Activated naive CD4-positive, alpha-beta T cell treated with anti-CD3 and anti-CD28 coated beads, Interleukin-2, amount 10 ng/mL, durations not matched to agents 7 days and 5 days (primary cell): ENCODE measurements around the gene KLHDC8B.

Experiments
- CTCF ChIA-PET: fragments of 350-600 bp; sonication (Branson Sonifier 250); formaldehyde crosslinking; loops from one replicate; lab custom pipeline; 2021; ENCODE audit warnings: antibody characterized with exemption; lab: Charles Lee
- DNase-seq: peaks from one replicate; pipeline ENCODE4 v3.0.0-alpha.2; 2020
- H3K27ac Mint-ChIP-seq: one replicate; pipeline ENCODE4 v1.8.0; 2021; ENCODE audit warnings: mild to moderate bottlenecking, moderate library complexity, mixed read lengths
- H3K27me3 Mint-ChIP-seq: one replicate; pipeline ENCODE4 v1.8.0; 2021; ENCODE audit warnings: mild to moderate bottlenecking, mixed read lengths
- H3K36me3 Mint-ChIP-seq: one replicate; pipeline ENCODE4 v1.8.0; 2021; ENCODE audit warnings: mixed read lengths
- H3K4me1 Mint-ChIP-seq: one replicate; pipeline ENCODE4 v1.8.0; 2021; ENCODE audit warnings: mixed read lengths
- H3K4me3 Mint-ChIP-seq: one replicate; pipeline ENCODE4 v1.8.0; 2021; ENCODE audit warnings: mild to moderate bottlenecking, moderate library complexity, mixed read lengths
- H3K9me3 Mint-ChIP-seq: one replicate; pipeline ENCODE4 v1.8.0; 2021; ENCODE audit warnings: mixed read lengths

Gene KLHDC8B

GRCh38 chr3:49164983-49165720 lies 6.2 kb upstream of the KLHDC8B start:
- Mint-ChIP-seq H3K4me3 (peak overlapping the region; percentile 90), H3K9me3 (no peaks in the 10 kb centered on the region), H3K4me1 (peaks cover 49% of the 10 kb centered on the region), H3K36me3 (peaks cover 23% of the 10 kb centered on the region), H3K27ac (peak overlapping the region; percentile 84), H3K27me3 (peaks cover 11% of the 10 kb centered on the region)
- CTCF ChIA-PET, result no interaction called here
- no peak for DNase-seq

- peak within 1 kb of the TSS; percentile 90 for H3K4me3 Mint-ChIP-seq
- H3K4me1 Mint-ChIP-seq, result peaks cover 53% of the 10 kb centered on the region
- no peaks in the 10 kb centered on the region for H3K9me3 Mint-ChIP-seq
- H3K27ac Mint-ChIP-seq, result peak within 1 kb of the TSS; percentile 88
- peaks cover 12% of the 10 kb centered on the region for H3K27me3 Mint-ChIP-seq
- DNase-seq, result peak; percentile 85
- CTCF ChIA-PET, result interaction anchor here (1.4 kb wide), 1 partner anchor 8 kb away, joined by 4 read pairs; no protein-coding TSS in a partner anchor
- peaks cover 23% of the 10 kb centered on the region for H3K36me3 Mint-ChIP-seq
Observed at GRCh38 chr3:49165771-49166751, 5.3 kb upstream of the KLHDC8B start, which contains the start of gene CCDC71. Gene CCDC71 (minus strand): TSS chr3:49166331. CDS start chr3:49164208, 2,123 bp downstream.

DNA sequence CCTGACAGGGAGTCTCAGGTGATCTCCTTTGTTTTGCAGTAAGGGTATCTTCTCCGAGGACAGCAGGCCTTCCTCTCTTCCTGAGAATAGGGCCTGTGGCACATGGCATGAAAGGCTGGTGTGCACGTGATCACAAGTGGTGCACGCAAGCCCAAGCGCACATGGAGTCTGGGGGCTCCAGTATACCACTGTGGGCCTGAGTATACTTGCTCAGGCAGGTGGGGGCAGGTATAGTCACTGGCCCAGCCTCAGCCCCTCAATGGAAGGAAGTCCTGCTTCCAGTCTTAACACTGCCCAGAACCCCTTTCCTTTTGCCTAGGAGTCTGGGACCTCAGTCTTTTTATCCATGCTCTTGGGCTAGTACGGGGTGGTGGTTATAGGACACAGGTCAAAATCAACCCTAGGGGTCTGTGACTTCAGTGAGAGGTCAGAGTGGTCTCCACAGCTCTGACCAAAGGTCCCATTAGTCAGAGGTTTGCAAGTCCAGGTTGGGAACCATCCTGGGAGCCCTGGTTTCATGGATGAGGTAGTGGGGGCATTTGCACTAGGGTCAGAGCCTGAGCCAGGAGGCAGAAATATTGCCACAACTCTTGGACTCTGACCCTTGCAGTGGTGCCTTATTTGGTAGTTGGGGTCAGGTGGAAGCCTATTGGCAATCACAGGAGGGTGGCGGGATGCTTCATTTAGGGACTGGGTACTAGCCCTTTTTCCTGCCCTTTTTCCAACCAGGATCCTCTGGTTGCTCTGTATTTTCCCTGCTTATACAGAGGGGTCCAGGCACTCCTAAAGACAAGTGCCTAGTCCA lies 4.4 kb upstream of the KLHDC8B start:
- DNase-seq, result no peak
- Mint-ChIP-seq H3K4me1 (peaks cover 48% of the 10 kb centered on the region), H3K27ac (peak overlapping the region; percentile 88), H3K36me3 (peaks cover 21% of the 10 kb centered on the region), H3K27me3 (peaks cover 18% of the 10 kb centered on the region), H3K9me3 (no peaks in the 10 kb centered on the region), H3K4me3 (peak overlapping the region; percentile 84)
- CTCF ChIA-PET, result interaction anchor here (1.4 kb wide), 1 partner anchor 9 kb away, joined by 4 read pairs; no protein-coding TSS in a partner anchor

DNA sequence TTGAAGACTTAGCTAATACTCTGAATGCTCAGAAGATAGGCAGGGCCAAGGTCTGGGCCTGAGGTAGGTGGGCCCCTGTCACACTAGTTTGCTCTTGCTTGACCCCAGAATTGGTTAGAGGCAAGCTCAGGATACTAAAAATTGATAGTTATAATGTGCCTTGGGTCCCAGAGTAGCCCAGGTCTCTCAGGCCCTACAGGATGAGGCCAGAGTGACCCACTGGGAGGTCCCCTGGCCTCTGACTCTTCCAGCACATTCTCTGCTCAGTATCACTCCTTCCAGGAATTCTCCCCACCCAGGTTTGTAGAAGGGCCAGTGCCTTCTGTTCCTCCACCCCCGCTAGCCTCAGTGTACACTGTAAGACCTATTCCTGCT lies 667 bp upstream of the KLHDC8B start:
- no peak overlapping the region for H3K27ac Mint-ChIP-seq
- H3K4me1 Mint-ChIP-seq, result peaks cover 18% of the 10 kb centered on the region
- H3K4me3 Mint-ChIP-seq, result peak overlapping the region; percentile 77
- no peak for DNase-seq
- peaks cover 21% of the 10 kb centered on the region for H3K27me3 Mint-ChIP-seq
- CTCF ChIA-PET, result interaction anchor here (0.7 to 2.4 kb wide), 17 partner anchors 9 to 323 kb away, joined by 3 to 14 read pairs (median 4); partner anchors contain the start of gene USP4
- peaks cover 4% of the 10 kb centered on the region for H3K36me3 Mint-ChIP-seq
- no peaks in the 10 kb centered on the region for H3K9me3 Mint-ChIP-seq

DNA sequence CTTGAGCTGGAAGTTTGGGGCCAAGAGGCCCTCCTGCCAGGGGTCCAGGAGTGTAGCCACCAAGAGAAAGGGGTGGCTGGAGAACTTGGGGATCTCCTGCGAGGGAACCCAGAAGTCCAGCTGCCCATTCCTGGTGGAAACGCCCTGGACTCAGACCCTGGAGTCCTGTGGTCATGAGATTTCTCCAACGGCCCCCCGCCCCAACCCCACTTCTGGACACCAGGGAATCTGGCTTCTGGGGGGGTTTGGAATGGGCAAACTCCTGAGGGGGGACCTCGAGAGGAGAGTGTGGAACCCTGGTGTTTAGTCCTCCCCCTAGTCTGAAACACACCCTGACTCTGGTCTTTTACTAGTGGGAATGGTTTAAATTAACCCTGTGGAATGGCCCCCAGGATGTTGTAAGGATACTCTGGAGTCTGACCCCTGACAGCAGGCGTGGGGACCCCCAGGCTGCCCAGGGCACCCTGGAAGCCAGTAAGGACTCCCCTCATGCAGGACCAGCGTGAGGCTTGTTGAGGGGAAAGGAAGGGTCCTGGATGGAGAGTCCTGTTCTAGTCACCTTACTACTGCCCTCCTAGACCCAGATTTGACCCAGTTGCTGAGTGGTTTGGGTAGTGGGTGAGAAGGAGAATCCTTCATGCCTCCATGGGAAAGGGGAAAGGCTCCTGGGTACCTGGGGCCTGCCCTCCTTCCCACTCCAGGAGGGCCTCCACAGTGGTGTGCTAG lies 540 bp downstream of the KLHDC8B start:
- no peak for DNase-seq
- Mint-ChIP-seq H3K4me1 (peaks cover 10% of the 10 kb centered on the region), H3K36me3 (peaks cover under 1% of the 10 kb centered on the region), H3K27ac (no peak overlapping the region), H3K4me3 (peak overlapping the region; percentile 77), H3K27me3 (peaks cover 22% of the 10 kb centered on the region), H3K9me3 (no peaks in the 10 kb centered on the region)
- CTCF ChIA-PET, result interaction anchor here (0.6 to 2.4 kb wide), 8 partner anchors 8 to 278 kb away, joined by 3 to 14 read pairs (median 4); partner anchors contain the start of gene USP4

GRCh38 chr3:49172551-49173041 lies 1.2 kb downstream of the KLHDC8B start:
- Mint-ChIP-seq H3K9me3 (no peaks in the 10 kb centered on the region), H3K27ac (no peak overlapping the region), H3K36me3 (no peaks in the 10 kb centered on the region), H3K4me3 (no peak overlapping the region), H3K27me3 (peaks cover 26% of the 10 kb centered on the region), H3K4me1 (peaks cover 9% of the 10 kb centered on the region)
- DNase-seq, result no peak
- CTCF ChIA-PET, result interaction anchor here (0.6 kb wide), 1 partner anchor 9 kb away, joined by 3 read pairs; no protein-coding TSS in a partner anchor

GRCh38 chr3:49173116-49173791 lies 1.9 kb downstream of the KLHDC8B start:
- no peak for DNase-seq

DNA sequence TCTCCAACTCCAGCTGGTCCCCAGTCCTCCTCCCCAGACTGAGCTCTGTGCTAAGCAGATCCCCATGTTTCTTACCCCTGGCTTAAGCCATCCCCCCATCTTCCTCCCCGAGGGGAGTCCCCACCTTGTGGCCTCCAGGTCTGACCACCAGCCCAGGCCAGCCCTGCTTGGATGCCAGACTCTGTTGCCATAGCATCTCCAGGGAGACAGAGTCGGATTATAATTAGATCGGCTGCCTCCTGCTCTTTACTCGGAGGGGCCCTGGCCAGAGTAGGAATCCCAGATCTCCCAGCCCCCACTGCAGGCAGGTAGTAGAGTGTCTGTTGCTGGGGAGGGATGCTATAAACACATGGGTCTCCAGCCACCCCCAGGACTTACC lies 2.4 kb downstream of the KLHDC8B start:
- Mint-ChIP-seq H3K27ac (no peak overlapping the region), H3K36me3 (no peaks in the 10 kb centered on the region), H3K27me3 (peaks cover 26% of the 10 kb centered on the region), H3K4me3 (no peak overlapping the region), H3K9me3 (no peaks in the 10 kb centered on the region), H3K4me1 (peaks cover 9% of the 10 kb centered on the region)
- CTCF ChIA-PET, result no interaction called here
- no peak for DNase-seq

More at GRCh38 chr3:49173116-49173791, 1.9 kb downstream of the KLHDC8B start:
- Mint-ChIP-seq H3K9me3 (no peaks in the 10 kb centered on the region), H3K4me3 (no peak overlapping the region), H3K27ac (no peak overlapping the region), H3K36me3 (no peaks in the 10 kb centered on the region), H3K27me3 (peaks cover 26% of the 10 kb centered on the region), H3K4me1 (peaks cover 9% of the 10 kb centered on the region)
- CTCF ChIA-PET, result interaction anchor here (0.6 kb wide), 1 partner anchor 8 kb away, joined by 3 read pairs; no protein-coding TSS in a partner anchor

DNA sequence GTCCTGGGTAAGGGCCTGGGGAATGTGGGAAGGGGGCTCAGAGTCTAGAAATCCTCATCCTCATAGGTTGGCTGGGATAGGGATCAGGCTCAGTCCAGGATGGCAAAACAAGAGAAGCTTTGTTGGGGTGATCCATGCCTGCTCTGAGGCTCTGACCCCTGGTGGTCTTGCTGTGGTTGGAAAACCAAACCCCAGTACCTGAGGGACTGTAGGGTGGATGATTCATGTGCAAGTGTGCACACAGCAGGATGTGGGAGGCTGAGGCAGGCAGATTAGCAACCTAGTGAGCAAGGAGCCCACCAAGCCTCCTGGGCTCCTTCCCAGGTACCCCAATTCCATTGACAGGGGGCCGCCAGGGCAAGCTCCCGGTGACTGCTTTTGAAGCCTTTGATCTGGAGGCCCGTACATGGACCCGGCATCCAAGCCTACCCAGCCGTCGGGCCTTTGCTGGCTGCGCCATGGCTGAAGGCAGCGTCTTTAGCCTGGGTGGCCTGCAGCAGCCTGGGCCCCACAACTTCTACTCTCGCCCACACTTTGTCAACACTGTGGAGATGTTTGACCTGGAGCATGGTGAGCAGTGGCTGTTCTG lies 3.1 kb downstream of the KLHDC8B start:
- no peak for DNase-seq
- H3K27me3 Mint-ChIP-seq, result peaks cover 23% of the 10 kb centered on the region
- no peaks in the 10 kb centered on the region for H3K36me3 Mint-ChIP-seq
- peaks cover 9% of the 10 kb centered on the region for H3K4me1 Mint-ChIP-seq
- H3K4me3 Mint-ChIP-seq, result no peak overlapping the region
- no peaks in the 10 kb centered on the region for H3K9me3 Mint-ChIP-seq
- no peak overlapping the region for H3K27ac Mint-ChIP-seq
- CTCF ChIA-PET, result no interaction called here

- H3K36me3 Mint-ChIP-seq, result no peaks in the 10 kb centered on the region
- CTCF ChIA-PET, result no interaction called here
- no peak overlapping the region for H3K27ac Mint-ChIP-seq
- no peaks in the 10 kb centered on the region for H3K9me3 Mint-ChIP-seq
- peaks cover 29% of the 10 kb centered on the region for H3K27me3 Mint-ChIP-seq
- DNase-seq, result no peak
- H3K4me3 Mint-ChIP-seq, result no peak overlapping the region
- peaks cover 6% of the 10 kb centered on the region for H3K4me1 Mint-ChIP-seq
Observed at GRCh38 chr3:49175530-49175929, 4.1 kb downstream of the KLHDC8B start.

DNA sequence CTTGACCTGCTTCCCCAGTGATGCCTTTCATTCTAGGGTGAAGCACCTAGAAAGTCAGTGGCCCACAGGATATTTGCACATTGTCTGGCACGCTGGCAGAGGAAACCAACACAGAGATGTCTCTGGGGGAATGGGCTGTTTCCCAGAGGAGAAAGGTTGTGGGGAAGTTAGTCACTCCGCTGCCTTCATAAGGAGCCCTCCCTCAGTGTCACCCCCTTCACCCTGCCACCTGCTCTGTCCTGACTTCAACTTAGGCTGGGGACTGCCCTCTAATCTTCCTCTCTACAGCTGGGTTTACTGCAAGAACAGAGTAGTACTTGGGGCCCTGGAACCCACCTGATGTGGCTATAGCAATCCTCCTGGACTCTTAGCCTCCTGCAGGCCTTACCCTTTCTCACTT lies 5.7 kb downstream of the KLHDC8B start:
- H3K4me1 Mint-ChIP-seq, result peaks cover 2% of the 10 kb centered on the region
- CTCF ChIA-PET, result no interaction called here
- no peaks in the 10 kb centered on the region for H3K36me3 Mint-ChIP-seq
- no peak for DNase-seq
- peaks cover 33% of the 10 kb centered on the region for H3K27me3 Mint-ChIP-seq
- H3K9me3 Mint-ChIP-seq, result no peaks in the 10 kb centered on the region
- no peak overlapping the region for H3K4me3 Mint-ChIP-seq
- H3K27ac Mint-ChIP-seq, result no peak overlapping the region

GRCh38 chr3:49180116-49180515 lies 8.7 kb downstream of the KLHDC8B start:
- Mint-ChIP-seq H3K36me3 (no peaks in the 10 kb centered on the region), H3K4me3 (no peak overlapping the region), H3K4me1 (peaks cover 2% of the 10 kb centered on the region), H3K9me3 (no peaks in the 10 kb centered on the region), H3K27ac (no peak overlapping the region), H3K27me3 (peaks cover 37% of the 10 kb centered on the region)
- CTCF ChIA-PET, result interaction anchor here (0.9 to 2.0 kb wide), 2 partner anchors 9 to 290 kb away, joined by 3 to 8 read pairs; partner anchors contain the start of genes DAG1 and KLHDC8B
- no peak for DNase-seq
